K562 (cell line): Measurements from ENCODE around the gene SLC26A3. TPM values are rescaled to one million over a fixed set of nuclear protein-coding genes. Genes with fewer than 3 reads are reported as not detected.

ENCODE experiments used
- CBX3 ChIP-seq, 2 experiments: IDR thresholded peaks; 1 replicate in 1 of 2; 2 replicates in 1 of 2; pipeline ENCODE4 v1.6.1; 2012; ENCODE audit warnings: inconsistent platforms in 2 of 2, low read length in 2 of 2, borderline replicate concordance in 1 of 2, control low read depth in 1 of 2
- CEBPB ChIP-seq: fragments of 450-650 bp; IDR thresholded peaks from 2 replicates; pipeline ENCODE4 v1.6.1; 2016; ENCODE audit warnings: missing genetic modification characterization, missing compliant biosample characterization
- DACH1 ChIP-seq: fragments of 450-650 bp; IDR thresholded peaks from 2 replicates; pipeline ENCODE4 v1.6.1; 2018; ENCODE audit not compliant: partially characterized antibody
- DPF2 ChIP-seq: fragments of 450-650 bp; IDR thresholded peaks from 2 replicates; pipeline ENCODE4 v1.6.1; 2016
- FOXM1 ChIP-seq, 2 experiments: fragments of 450-650 bp in 1 of 2; sonication (generic) in 1 of 2; formaldehyde crosslinking in 1 of 2; IDR thresholded peaks; 2 replicates each; pipeline versions ENCODE4 v1.6.1 to v1.9.0; 2017 to 2022; ENCODE audit warnings: low read depth in 2 of 2, mild to moderate bottlenecking in 2 of 2, missing genetic modification reagents in 1 of 2, moderate library complexity in 1 of 2
- FOXP4 ChIP-seq: sonication (generic); formaldehyde crosslinking; IDR thresholded peaks from 2 replicates; pipeline ENCODE4 v1.8.0; 2022; ENCODE audit warnings: mild to moderate bottlenecking, missing genetic modification reagents, borderline replicate concordance
- MAFK ChIP-seq: IDR thresholded peaks from 2 replicates; pipeline ENCODE4 v1.6.1; 2011; ENCODE audit warnings: low read length, improper control_type of control experiment
- MTA2 ChIP-seq: fragments of 450-650 bp; IDR thresholded peaks from 2 replicates; pipeline ENCODE4 v1.6.1; 2016; ENCODE audit warnings: low read depth
- PML ChIP-seq: IDR thresholded peaks from 2 replicates; pipeline ENCODE4 v1.6.1; 2012; ENCODE audit warnings: low read length, inconsistent platforms
- PURB ChIP-seq: sonication (generic); formaldehyde crosslinking; IDR thresholded peaks from 2 replicates; pipeline ENCODE4 v1.9.0; 2021; ENCODE audit warnings: low read depth, mild to moderate bottlenecking, missing genetic modification reagents
- ZMIZ1 ChIP-seq, 2 experiments: fragments of 150-350 bp in 1 of 2; IDR thresholded peaks; 2 replicates each; pipeline ENCODE4 v1.6.1; 2012 to 2016; ENCODE audit warnings: low read depth in 2 of 2, low read length in 2 of 2, mild to moderate bottlenecking in 1 of 2, moderate library complexity in 1 of 2
- ZNF121 ChIP-seq: sonication (generic); formaldehyde crosslinking; conservative IDR thresholded peaks from 2 replicates; pipeline ENCODE4 v1.8.0; 2022; ENCODE audit warnings: missing genetic modification reagents
- ZNF584 ChIP-seq: fragments of 200-800 bp; sonication (Bioruptor generic); IDR thresholded peaks from 2 replicates; pipeline ENCODE4 v1.6.1; 2016; ENCODE audit warnings: low read depth, mild to moderate bottlenecking, missing genetic modification characterization, missing compliant biosample characterization
- polyA plus RNA-seq, 8 experiments: library from polyadenylated mRNA; depleted of rRNA in 4 of 8; stranded (reverse) in 5 of 8; unstranded in 3 of 8; fragments of >200 nt; fragmentation: Nextera tagmentation in 2 of 8; fragmentation: Illumina TruSeq in 1 of 8; extraction: Ambion mirVana in 2 of 8; extraction: Trizol in 1 of 8; gene quantifications; 2 replicates each; pipeline versions ENCODE4 v1.2.1 to v1.2.3, GENCODE V29; 2011 to 2014; ENCODE audit warnings: inconsistent platforms in 1 of 8, missing spikeins in 1 of 8
- total RNA-seq, 7 experiments: library from RNA; depleted of rRNA in 6 of 7; stranded (reverse); fragments of >200 nt in 6 of 7; fragmentation: Illumina TruSeq in 2 of 7; extraction: Trizol in 2 of 7; gene quantifications; 2 replicates each; pipeline versions ENCODE4 v1.2.1 to v1.2.3, GENCODE V29; 2011 to 2021; ENCODE audit warnings: low replicate concordance in 1 of 7
- TF ChIP-seq, protein P1 (sequence below), 2 experiments: fragments of 250-450 bp in 1 of 2; fragments of 450-650 bp in 1 of 2; sonication (Bioruptor Pico) in 1 of 2; IDR thresholded peaks; 2 replicates each; pipeline versions ENCODE4 v1.6.1 to v1.8.0; 2016 to 2021; ENCODE audit warnings: mild to moderate bottlenecking in 2 of 2, moderate library complexity in 2 of 2, missing compliant biosample characterization in 1 of 2, missing genetic modification characterization in 1 of 2
- TF ChIP-seq, protein P2 (sequence below): sonication (generic); formaldehyde crosslinking; IDR thresholded peaks from 2 replicates; pipeline ENCODE4 v1.4.0; 2020; ENCODE audit warnings: mild to moderate bottlenecking, missing genetic modification reagents

SLC26A3 gene
- total and polyA plus RNA-seq, 9 of the 15 experiments (the other 6 are each of a cell fraction or from before 2014, with no cell fraction given) = 0.86 TPM; not detected in 8

DNA sequence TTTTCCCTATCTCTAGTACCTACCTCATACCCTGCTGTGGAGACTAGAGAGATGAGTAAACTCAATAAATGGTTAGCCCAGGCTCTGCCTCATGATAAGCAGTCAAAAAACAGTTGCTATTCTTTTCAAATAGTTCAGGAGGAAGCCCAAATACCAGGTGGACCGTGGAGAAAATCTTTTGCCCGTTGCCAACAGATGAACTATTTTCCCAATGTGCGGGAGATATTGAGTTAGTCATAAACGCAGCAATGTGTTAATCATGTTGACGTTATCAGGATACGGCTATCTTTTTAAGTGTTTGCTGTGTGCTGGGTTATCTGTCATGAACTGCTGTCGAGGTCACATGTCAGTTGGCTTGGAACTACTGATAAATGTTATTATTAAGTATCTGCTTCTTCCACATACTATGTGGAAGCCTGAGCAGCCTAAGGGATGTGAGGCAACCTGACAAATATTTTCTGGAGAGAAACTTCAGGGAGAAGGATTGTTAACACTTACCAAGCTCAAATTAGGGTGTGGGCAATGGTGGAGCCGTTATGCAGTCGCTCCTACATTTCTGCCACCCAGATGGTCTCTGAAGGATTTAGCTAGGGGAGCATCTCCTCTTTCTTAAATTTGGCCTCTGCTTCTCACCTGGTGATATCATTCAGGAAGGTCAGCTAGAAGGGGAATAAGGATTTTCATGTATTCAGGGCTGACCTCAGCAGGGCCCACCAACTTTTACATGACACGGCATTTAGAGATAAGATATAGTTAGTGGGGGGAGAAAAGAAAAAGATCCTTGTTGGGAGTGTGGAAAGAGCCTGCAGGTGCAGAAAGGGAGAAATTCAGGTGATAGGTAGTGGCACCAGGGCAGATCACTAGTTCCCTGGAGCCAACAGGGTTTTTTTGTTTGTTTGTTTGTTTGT, 33.5 kb upstream of the SLC26A3 start (continued):
- TF ChIP-seq FOXP4 (CRISPR knock-in tag) (no peak), MAFK (0 out of 2 replicates have a peak, but pooled peaks have one; percentile 3), PML (peak; percentile 100), PURB (CRISPR knock-in tag) (no peak), FOXM1 (IDR thresholded peaks at IDR 0.05; ENCODE audit: low read depth) (peak; percentile 99), FOXM1 (CRISPR knock-in tag; IDR thresholded peaks at IDR 0.05; ENCODE audit: low read depth) (no peak), ZMIZ1 (IDR thresholded peaks at IDR 0.05; ENCODE audit: low read depth in 2 of 2, low read length in 2 of 2) (peak in 1 of 2 experiments; percentile 99; a peak in 2 of 4 replicates), ZNF121 (no peak), DPF2 (peak; percentile 100), ZNF584 (CRISPR knock-in tag) (peak; percentile 98), CBX3 (IDR thresholded peaks at IDR 0.05; ENCODE audit: borderline replicate concordance in 1 of 2, low read length in 2 of 2) (peak in 1 of 2 experiments; percentile 96; a peak in 2 of 3 replicates), DACH1 (peak; percentile 99), MTA2 (peak; percentile 100), CEBPB (tag) (peak; percentile 78)
- TF ChIP-seq, protein P1, sequence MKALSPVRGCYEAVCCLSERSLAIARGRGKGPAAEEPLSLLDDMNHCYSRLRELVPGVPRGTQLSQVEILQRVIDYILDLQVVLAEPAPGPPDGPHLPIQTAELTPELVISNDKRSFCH (CRISPR knock-in tag; IDR thresholded peaks at IDR 0.05) = no peak
- TF ChIP-seq, protein P1 (tag; IDR thresholded peaks at IDR 0.05) = peak; percentile 84
- TF ChIP-seq, protein P2, sequence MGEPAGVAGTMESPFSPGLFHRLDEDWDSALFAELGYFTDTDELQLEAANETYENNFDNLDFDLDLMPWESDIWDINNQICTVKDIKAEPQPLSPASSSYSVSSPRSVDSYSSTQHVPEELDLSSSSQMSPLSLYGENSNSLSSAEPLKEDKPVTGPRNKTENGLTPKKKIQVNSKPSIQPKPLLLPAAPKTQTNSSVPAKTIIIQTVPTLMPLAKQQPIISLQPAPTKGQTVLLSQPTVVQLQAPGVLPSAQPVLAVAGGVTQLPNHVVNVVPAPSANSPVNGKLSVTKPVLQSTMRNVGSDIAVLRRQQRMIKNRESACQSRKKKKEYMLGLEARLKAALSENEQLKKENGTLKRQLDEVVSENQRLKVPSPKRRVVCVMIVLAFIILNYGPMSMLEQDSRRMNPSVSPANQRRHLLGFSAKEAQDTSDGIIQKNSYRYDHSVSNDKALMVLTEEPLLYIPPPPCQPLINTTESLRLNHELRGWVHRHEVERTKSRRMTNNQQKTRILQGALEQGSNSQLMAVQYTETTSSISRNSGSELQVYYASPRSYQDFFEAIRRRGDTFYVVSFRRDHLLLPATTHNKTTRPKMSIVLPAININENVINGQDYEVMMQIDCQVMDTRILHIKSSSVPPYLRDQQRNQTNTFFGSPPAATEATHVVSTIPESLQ (CRISPR knock-in tag) = peak; percentile 60; the same call in 1 of the 2 replicates
